HEK293 (cell line): ENCODE data around the gene MTMR11.

Experiments
- CTCF ChIA-PET: fragments of 350-600 bp; formaldehyde crosslinking; extraction: SDS; loops from one replicate; lab custom pipeline; 2021; ENCODE audit warnings: antibody characterized with exemption; lab: Yijun Ruan, JAX
- POLR2A ChIA-PET: fragments of 300-600 bp; formaldehyde crosslinking; extraction: SDS; loops from one replicate; lab custom pipeline; 2020; ENCODE audit warnings: antibody characterized with exemption, inconsistent platforms; lab: Yijun Ruan, JAX
- H3K27ac ChIP-seq: fragments of 200-500 bp; sonication (Bioruptor generic); 2 replicates; pipeline ENCODE4 v1.5.1; 2014; ENCODE audit warnings: low read depth, low read length, control low read depth, inconsistent platforms; ENCODE audit errors: extremely low read depth
- H3K36me3 ChIP-seq, 2 experiments: fragments of 200-500 bp in 1 of 2; sonication (Bioruptor generic) in 1 of 2; 1 replicate in 1 of 2; 2 replicates in 1 of 2; pipeline ENCODE4 v1.5.1; 2014 to 2017; ENCODE audit warnings: inconsistent platforms in 2 of 2, low read length in 2 of 2; ENCODE audit not compliant: control insufficient read depth in 2 of 2, insufficient read depth in 1 of 2
- H3K4me1 ChIP-seq: fragments of 200-500 bp; sonication (Bioruptor generic); 2 replicates; pipeline ENCODE4 v1.5.1; 2014; ENCODE audit warnings: mild to moderate bottlenecking, low read length, inconsistent platforms; ENCODE audit not compliant: control insufficient read depth, insufficient read depth
- H3K4me3 ChIP-seq: 2 replicates; pipeline ENCODE4 v1.5.1; 2011; ENCODE audit warnings: low read depth, mild to moderate bottlenecking, control low read depth, low read length, moderate library complexity
- H3K9me3 ChIP-seq: fragments of 200-500 bp; sonication (Bioruptor generic); 2 replicates; pipeline ENCODE4 v1.5.1; 2014; ENCODE audit warnings: low read depth, low read length, inconsistent platforms; ENCODE audit not compliant: control insufficient read depth, insufficient read depth
- GLIS1 ChIP-seq: fragments of 450-650 bp; formaldehyde crosslinking; IDR thresholded peaks from 2 replicates; pipeline ENCODE4 v1.5.1; 2016; ENCODE audit warnings: missing biosample characterization, missing genetic modification characterization
- HOXA7 ChIP-seq: sonication (generic); formaldehyde crosslinking; IDR thresholded peaks from 2 replicates; pipeline ENCODE4 v1.8.1; 2022; ENCODE audit warnings: missing genetic modification reagents, borderline replicate concordance
- MZF1 ChIP-seq: fragments of 450-650 bp; formaldehyde crosslinking; IDR thresholded peaks from 2 replicates; pipeline ENCODE4 v1.5.1; 2017; ENCODE audit warnings: missing biosample characterization, missing genetic modification characterization, borderline replicate concordance
- OVOL3 ChIP-seq: fragments of 450-650 bp; formaldehyde crosslinking; IDR thresholded peaks from 2 replicates; pipeline ENCODE4 v1.5.1; 2016; ENCODE audit warnings: missing biosample characterization, missing genetic modification characterization
- PRDM1 ChIP-seq: fragments of 450-650 bp; formaldehyde crosslinking; IDR thresholded peaks from 2 replicates; pipeline ENCODE4; 2016; ENCODE audit warnings: missing biosample characterization, missing genetic modification characterization
- PRDM4 ChIP-seq: fragments of 450-650 bp; formaldehyde crosslinking; IDR thresholded peaks from 2 replicates; pipeline ENCODE4 v1.5.1; 2017; ENCODE audit warnings: missing biosample characterization, missing genetic modification characterization
- ZBTB21 ChIP-seq: fragments of 450-650 bp; formaldehyde crosslinking; IDR thresholded peaks from 2 replicates; pipeline ENCODE4 v1.5.1; 2017; ENCODE audit warnings: missing biosample characterization, missing genetic modification characterization
- ZFP69B ChIP-seq: fragments of 450-650 bp; formaldehyde crosslinking; IDR thresholded peaks from 2 replicates; pipeline ENCODE4 v1.5.1; 2016; ENCODE audit warnings: missing biosample characterization, missing genetic modification characterization
- ZNF174 ChIP-seq: fragments of 450-650 bp; formaldehyde crosslinking; IDR thresholded peaks from 2 replicates; pipeline ENCODE4 v1.5.0; 2017; ENCODE audit warnings: missing biosample characterization, mild to moderate bottlenecking, missing genetic modification characterization
- ZNF354C ChIP-seq: fragments of 450-650 bp; formaldehyde crosslinking; IDR thresholded peaks from 2 replicates; pipeline ENCODE4 v1.5.1; 2016; ENCODE audit warnings: missing biosample characterization, missing genetic modification characterization, low read depth, borderline replicate concordance
- ZNF473 ChIP-seq: fragments of 450-650 bp; formaldehyde crosslinking; IDR thresholded peaks from 2 replicates; pipeline ENCODE4 v1.5.1; 2017; ENCODE audit warnings: missing biosample characterization, missing genetic modification characterization
- ZNF501 ChIP-seq: fragments of 450-650 bp; formaldehyde crosslinking; IDR thresholded peaks from 2 replicates; pipeline ENCODE4 v1.5.1; 2016; ENCODE audit warnings: missing biosample characterization, missing genetic modification characterization
- ZNF596 ChIP-seq: fragments of 450-650 bp; IDR thresholded peaks from 2 replicates; pipeline ENCODE4 v1.5.0; 2018; ENCODE audit warnings: missing biosample characterization, mild to moderate bottlenecking, missing genetic modification characterization, moderate library complexity
- ZNF629 ChIP-seq: fragments of 450-650 bp; formaldehyde crosslinking; IDR thresholded peaks from 2 replicates; pipeline ENCODE4 v1.5.1; 2017; ENCODE audit warnings: missing biosample characterization, missing genetic modification characterization
- ZNF654 ChIP-seq: fragments of 450-650 bp; formaldehyde crosslinking; IDR thresholded peaks from 2 replicates; pipeline ENCODE4 v1.5.1; 2016; ENCODE audit warnings: low read depth, missing biosample characterization, missing genetic modification characterization
- ZNF704 ChIP-seq: fragments of 450-650 bp; formaldehyde crosslinking; IDR thresholded peaks from 2 replicates; pipeline ENCODE4 v1.5.1; 2016; ENCODE audit warnings: missing biosample characterization, missing genetic modification characterization
- ZNF76 ChIP-seq: fragments of 450-650 bp; formaldehyde crosslinking; IDR thresholded peaks from 2 replicates; pipeline ENCODE4; 2016; ENCODE audit warnings: low read depth, missing biosample characterization, missing genetic modification characterization, borderline replicate concordance
- ZNF837 ChIP-seq: fragments of 450-650 bp; formaldehyde crosslinking; IDR thresholded peaks from 2 replicates; pipeline ENCODE4 v1.5.1; 2016; ENCODE audit warnings: missing biosample characterization, missing genetic modification characterization
- ZSCAN23 ChIP-seq: fragments of 450-650 bp; formaldehyde crosslinking; IDR thresholded peaks from 2 replicates; pipeline ENCODE4 v1.5.1; 2016; ENCODE audit warnings: missing biosample characterization, missing genetic modification characterization
- ZSCAN5A ChIP-seq: fragments of 450-650 bp; formaldehyde crosslinking; IDR thresholded peaks from 2 replicates; pipeline ENCODE4 v1.5.1; 2016; ENCODE audit warnings: missing biosample characterization, missing genetic modification characterization
- TF ChIP-seq, protein P1 (sequence below): fragments of 450-650 bp; formaldehyde crosslinking; IDR thresholded peaks from 2 replicates; pipeline ENCODE4 v1.5.1; 2016; ENCODE audit warnings: missing biosample characterization, missing genetic modification characterization
- TF ChIP-seq, protein P2 (sequence below): fragments of 450-650 bp; formaldehyde crosslinking; IDR thresholded peaks from 2 replicates; pipeline ENCODE4 v1.5.1; 2016; ENCODE audit warnings: missing biosample characterization, missing genetic modification characterization

The MTMR11 gene

DNA sequence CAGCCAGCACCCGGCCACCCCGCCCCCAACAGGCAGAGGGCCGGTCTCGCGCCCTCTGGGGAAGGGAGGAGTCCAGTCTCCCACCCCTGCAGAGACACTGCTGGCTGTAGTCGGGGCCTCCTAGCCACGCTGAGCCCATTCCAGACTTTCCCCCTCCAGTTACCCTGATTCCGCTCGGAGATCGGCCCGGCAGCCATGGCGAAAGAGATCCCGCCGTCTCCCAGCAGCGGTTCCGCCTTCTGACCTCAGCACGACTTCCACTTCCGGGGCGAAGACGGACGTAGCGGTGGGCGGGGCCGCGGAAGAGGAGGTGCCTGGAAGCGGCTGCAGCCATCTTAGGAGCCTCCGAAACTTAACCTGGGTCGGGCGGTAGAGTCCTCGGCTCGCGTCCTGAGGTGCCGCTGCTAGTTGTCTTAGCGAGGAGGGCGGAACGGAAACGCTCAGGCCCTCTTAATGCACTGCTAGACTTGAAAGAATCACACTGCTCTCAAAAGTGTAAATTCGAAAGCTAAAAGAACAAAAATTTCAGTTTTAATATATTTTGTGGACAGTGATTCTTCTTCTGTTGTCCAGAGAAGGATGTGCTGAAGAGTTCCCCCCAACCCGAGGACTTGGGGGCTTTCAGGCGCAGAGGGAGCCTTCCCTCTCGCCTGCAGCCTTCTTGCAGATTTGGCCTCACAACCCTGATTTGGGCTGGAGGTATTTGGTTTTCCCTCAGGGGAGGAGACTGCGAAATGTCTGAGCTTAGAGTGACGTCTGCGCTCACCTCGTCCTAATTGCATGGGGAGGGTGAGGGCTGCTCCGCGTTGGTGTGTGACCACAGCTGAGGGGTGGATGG is 8.9 kb downstream of the MTMR11 start, which contains the start of gene SF3B4 (continued):
- TF ChIP-seq, protein P1, sequence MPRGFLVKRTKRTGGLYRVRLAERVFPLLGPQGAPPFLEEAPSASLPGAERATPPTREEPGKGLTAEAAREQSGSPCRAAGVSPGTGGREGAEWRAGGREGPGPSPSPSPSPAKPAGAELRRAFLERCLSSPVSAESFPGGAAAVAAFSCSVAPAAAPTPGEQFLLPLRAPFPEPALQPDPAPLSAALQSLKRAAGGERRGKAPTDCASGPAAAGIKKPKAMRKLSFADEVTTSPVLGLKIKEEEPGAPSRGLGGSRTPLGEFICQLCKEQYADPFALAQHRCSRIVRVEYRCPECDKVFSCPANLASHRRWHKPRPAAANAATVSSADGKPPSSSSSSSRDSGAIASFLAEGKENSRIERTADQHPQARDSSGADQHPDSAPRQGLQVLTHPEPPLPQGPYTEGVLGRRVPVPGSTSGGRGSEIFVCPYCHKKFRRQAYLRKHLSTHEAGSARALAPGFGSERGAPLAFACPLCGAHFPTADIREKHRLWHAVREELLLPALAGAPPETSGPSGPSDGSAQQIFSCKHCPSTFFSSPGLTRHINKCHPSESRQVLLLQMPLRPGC (tag by site-specific recombination), result peak; percentile 39; the same call in 1 of the 2 replicates
- TF ChIP-seq ZNF629 (tag by site-specific recombination), result peak; percentile 59
- TF ChIP-seq MZF1 (tag by site-specific recombination), result no peak
- no peak for TF ChIP-seq ZNF354C (tag by site-specific recombination)
- TF ChIP-seq ZNF501 (tag by site-specific recombination), result peak; percentile 64; the same call in 1 of the 2 replicates
- no peak for TF ChIP-seq ZNF596 (tag by site-specific recombination)
- TF ChIP-seq ZNF473, result no peak
- peak; percentile 90 for TF ChIP-seq ZNF76 (tag by site-specific recombination)
- 0 out of 2 replicates have a peak, but pooled peaks have one; percentile 12 for TF ChIP-seq ZFP69B (tag by site-specific recombination)
- TF ChIP-seq ZNF174 (tag by site-specific recombination), result no peak
- TF ChIP-seq ZBTB21 (tag by site-specific recombination), result 0 out of 2 replicates have a peak, but pooled peaks have one; percentile 19
- TF ChIP-seq ZNF837 (tag by site-specific recombination), result no peak
- no peak for TF ChIP-seq HOXA7 (CRISPR knock-in tag)
- no peak for TF ChIP-seq ZNF654 (tag by site-specific recombination)
- TF ChIP-seq GLIS1 (tag by site-specific recombination), result peak; percentile 77
- TF ChIP-seq, protein P2, sequence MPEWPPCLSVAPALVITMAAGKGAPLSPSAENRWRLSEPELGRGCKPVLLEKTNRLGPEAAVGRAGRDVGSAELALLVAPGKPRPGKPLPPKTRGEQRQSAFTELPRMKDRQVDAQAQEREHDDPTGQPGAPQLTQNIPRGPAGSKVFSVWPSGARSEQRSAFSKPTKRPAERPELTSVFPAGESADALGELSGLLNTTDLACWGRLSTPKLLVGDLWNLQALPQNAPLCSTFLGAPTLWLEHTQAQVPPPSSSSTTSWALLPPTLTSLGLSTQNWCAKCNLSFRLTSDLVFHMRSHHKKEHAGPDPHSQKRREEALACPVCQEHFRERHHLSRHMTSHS, result no peak
- TF ChIP-seq ZSCAN23 (tag by site-specific recombination), result no peak
- no peak for TF ChIP-seq ZNF704 (tag by site-specific recombination)
- no peak for TF ChIP-seq PRDM1 (tag by site-specific recombination)
- TF ChIP-seq OVOL3 (tag by site-specific recombination), result no peak
- TF ChIP-seq ZSCAN5A (tag by site-specific recombination), result 0 out of 2 replicates have a peak, but pooled peaks have one; percentile 56

DNA sequence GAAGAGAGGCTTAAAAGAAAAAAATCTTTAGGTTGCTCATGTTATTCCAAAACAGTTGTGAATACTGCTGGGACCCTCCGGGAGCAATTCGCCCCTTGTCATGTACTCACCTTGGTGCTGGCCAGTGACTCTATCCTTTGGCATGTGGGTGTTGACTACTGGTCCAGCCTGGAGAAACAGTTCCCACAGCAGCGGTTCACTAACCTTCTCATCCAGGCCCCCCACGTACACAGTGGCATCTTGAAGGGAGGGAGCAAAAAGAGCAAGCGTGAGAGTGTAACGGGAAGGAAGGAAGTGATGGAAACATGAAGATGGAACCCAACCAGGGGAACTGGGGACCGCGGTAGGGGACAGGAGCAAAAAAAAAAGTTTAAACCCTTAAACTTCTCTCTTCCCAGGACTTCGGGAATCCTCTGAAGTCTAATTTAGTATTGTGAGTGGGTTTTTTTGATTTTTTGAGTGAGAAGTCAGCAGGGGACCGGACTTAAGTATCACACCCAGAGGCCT is 9.6 kb downstream of the MTMR11 start:
- H3K36me3 ChIP-seq, result peaks cover 41 to 76% of the 10 kb centered on the region in 2 experiments
- ChIA-PET POLR2A (no interaction called here), CTCF (no interaction called here)
- peak overlapping the region; percentile 64 for H3K4me3 ChIP-seq
- H3K9me3 ChIP-seq, result no peaks in the 10 kb centered on the region
- TF ChIP-seq GLIS1 (tag by site-specific recombination), result peak; percentile 33
- no peak for TF ChIP-seq PRDM4 (tag by site-specific recombination)
- H3K27ac ChIP-seq, result peak overlapping the region; percentile 78
- 0 out of 2 replicates have a peak, but pooled peaks cover 2% of the 10 kb centered on the region for H3K4me1 ChIP-seq
